PC-9 (cell line): Measurements from ENCODE around the gene TMEM138. TPM values are rescaled to one million over a fixed set of nuclear protein-coding genes. Genes with fewer than 3 reads are reported as not detected.

Experiments used
- BruUV-seq: library from RNA; stranded (reverse); fragments of 400-500 nt; replicated peaks from 2 replicates; lab custom pipeline; 2021; lab: Mats Ljungman, UMichigan
- CTCF ChIA-PET: fragments of 300-600 bp; sonication (Branson Sonifier 250); formaldehyde crosslinking; loops from one replicate; lab custom pipeline; 2022; ENCODE audit warnings: antibody characterized with exemption; lab: Charles Lee
- POLR2A ChIA-PET: fragments of 300-600 bp; sonication (Branson Sonifier 250); formaldehyde crosslinking; loops from one replicate; lab custom pipeline; 2022; ENCODE audit warnings: antibody characterized with exemption; ENCODE audit not compliant: unreplicated experiment; lab: Charles Lee
- DNase-seq, 2 experiments: peaks; one replicate each; pipeline versions ENCODE4 v3.0.0 to v3.0.0-alpha.2; 2015 to 2022; ENCODE audit warnings: mixed read lengths in 1 of 2
- H2AFZ ChIP-seq: fragments of 200-600 bp; sonication (generic); 2 replicates; pipeline ENCODE4 v1.8.1; 2017; ENCODE audit warnings: antibody characterized with exemption
- H3F3A ChIP-seq: fragments of 200-600 bp; sonication (generic); 2 replicates; pipeline ENCODE4 v1.8.1; 2017; ENCODE audit warnings: antibody characterized with exemption, mild to moderate bottlenecking, low read depth; ENCODE audit not compliant: insufficient read depth
- H3K27ac ChIP-seq: fragments of 200-600 bp; sonication (generic); 2 replicates; pipeline ENCODE4 v1.6.1; 2016; ENCODE audit warnings: mixed run types
- H3K27me3 ChIP-seq: fragments of 200-600 bp; sonication (generic); 2 replicates; pipeline ENCODE4 v1.6.1; 2016; ENCODE audit warnings: low read depth, mixed run types; ENCODE audit not compliant: insufficient read depth
- H3K36me3 ChIP-seq: fragments of 200-600 bp; sonication (generic); 2 replicates; pipeline ENCODE4 v1.6.1; 2016; ENCODE audit warnings: low read depth, mixed run types
- H3K4me1 ChIP-seq: fragments of 200-600 bp; sonication (generic); replicated peaks from 2 replicates; pipeline ENCODE4 v1.6.1; 2016; ENCODE audit warnings: mixed run types; ENCODE audit not compliant: insufficient read depth
- H3K4me2 ChIP-seq: fragments of 200-600 bp; sonication (generic); 2 replicates; pipeline ENCODE4 v1.6.1; 2017; ENCODE audit warnings: mixed run types
- H3K4me3 ChIP-seq: fragments of 200-600 bp; sonication (generic); 2 replicates; pipeline ENCODE4 v1.6.1; 2016; ENCODE audit warnings: mixed run types
- H3K79me2 ChIP-seq: fragments of 200-600 bp; sonication (generic); 2 replicates; pipeline ENCODE4 v1.6.1; 2017; ENCODE audit warnings: low read depth, mixed run types
- H3K9me2 ChIP-seq: fragments of 200-600 bp; sonication (generic); 2 replicates; pipeline ENCODE4 v1.8.1; 2017; ENCODE audit warnings: mild to moderate bottlenecking; ENCODE audit not compliant: insufficient read depth
- H3K9me3 ChIP-seq: fragments of 200-600 bp; sonication (generic); 2 replicates; pipeline ENCODE4 v1.8.1; 2016; ENCODE audit warnings: low read depth; ENCODE audit not compliant: insufficient read depth
- H4K20me1 ChIP-seq: fragments of 200-600 bp; sonication (generic); 2 replicates; pipeline ENCODE4 v1.8.1; 2017; ENCODE audit not compliant: insufficient read depth
- CTCF ChIP-seq: fragments of 200-600 bp; sonication (generic); conservative IDR thresholded peaks from 2 replicates; pipeline ENCODE4 v1.6.1; 2017; ENCODE audit warnings: mixed run types, antibody characterized with exemption, mild to moderate bottlenecking, moderate library complexity
- EZH2 ChIP-seq: fragments of 200-600 bp; sonication (generic); IDR thresholded peaks from 2 replicates; pipeline ENCODE4 v1.8.0; 2017; ENCODE audit warnings: antibody characterized with exemption, low read depth
- intact Hi-C: fragments of 100-400 bp; cut with micrococcal nuclease; formaldehyde crosslinking; loops from one replicate; pipeline ENCODE4 v1.10.0; 2022; ENCODE audit not compliant: unreplicated experiment
- total RNA-seq: library from RNA; stranded (reverse); gene quantifications from 2 replicates; pipeline ENCODE4 v1.2.3, GENCODE V29; 2021

Gene TMEM138
- total RNA-seq, 1 experiment from 2014 or later = 46.1 TPM

- Histone ChIP-seq H4K20me1 (peaks cover 23% of the 10 kb centered on the region), H3K9me3 (no peaks in the 10 kb centered on the region), H3K4me1 (peaks cover 35% of the 10 kb centered on the region), H3K27ac (peak overlapping the region; percentile 64), H2AFZ (peak overlapping the region; percentile 94), H3K9me2 (no peaks in the 10 kb centered on the region), H3K79me2 (peaks cover 49% of the 10 kb centered on the region), H3K4me2 (peak overlapping the region; percentile 96), H3K36me3 (peaks cover 6% of the 10 kb centered on the region), H3K27me3 (no peaks in the 10 kb centered on the region), H3K4me3 (peak overlapping the region; percentile 99), H3F3A (peaks cover 31% of the 10 kb centered on the region)
- BruUV-seq = TSS peak; percentile 78
- ChIA-PET CTCF (interaction anchor here (0.6 to 1.4 kb wide), 4 partner anchors 51 to 1551 kb away, joined by 3 to 9 read pairs (median 4); no protein-coding TSS in a partner anchor), POLR2A (interaction anchor here (0.6 kb wide), 3 partner anchors 11 to 367 kb away, joined by 3 to 7 read pairs (median 5); no protein-coding TSS in a partner anchor)
- DNase-seq = no peak
- no peak for TF ChIP-seq EZH2
- intact Hi-C loops = loop anchor here (2.0 to 10.0 kb wide), 4 partner anchors 59 to 293 kb away; partner anchors contain the start of gene TMEM216
Measured at GRCh38 chr11:61333550-61334433, 28.4 kb upstream of the TMEM138 start.

- peak in 1 of 2 experiments; percentile 46 for DNase-seq
- Histone ChIP-seq H3K27me3 (no peaks in the 10 kb centered on the region), H3K4me2 (peak overlapping the region; percentile 96), H3K4me3 (no peak overlapping the region; the same call in 1 of the 2 replicates), H3K9me2 (no peaks in the 10 kb centered on the region), H3K27ac (no peak overlapping the region), H3K79me2 (peaks cover 40% of the 10 kb centered on the region), H3K9me3 (no peaks in the 10 kb centered on the region), H3K36me3 (no peaks in the 10 kb centered on the region), H3F3A (peaks cover 31% of the 10 kb centered on the region), H3K4me1 (peaks cover 35% of the 10 kb centered on the region), H2AFZ (no peak overlapping the region), H4K20me1 (peaks cover 16% of the 10 kb centered on the region)
- intact Hi-C loops = loop anchor here (10.0 kb wide), 2 partner anchors 80 to 180 kb away; no protein-coding TSS in a partner anchor
- POLR2A ChIA-PET = no interaction called here
- BruUV-seq = no TSS peak
- TF ChIP-seq CTCF = no peak
- TF ChIP-seq EZH2 = no peak
- CTCF ChIA-PET = interaction anchor here (1.4 to 2.0 kb wide), 3 partner anchors 51 to 303 kb away, joined by 9 to 45 read pairs (median 14); no protein-coding TSS in a partner anchor
Measured at GRCh38 chr11:61334434-61335354, 27.5 kb upstream of the TMEM138 start.

- no peak for DNase-seq
- peaks cover 16% of the 10 kb centered on the region for H4K20me1 ChIP-seq
- H3K4me2 ChIP-seq = no peak overlapping the region
- no peak overlapping the region for H3K27ac ChIP-seq
- H3K4me1 ChIP-seq = peaks cover 34% of the 10 kb centered on the region
- ChIA-PET CTCF (interaction anchor here (0.7 to 2.0 kb wide), 8 partner anchors 43 to 303 kb away, joined by 3 to 45 read pairs (median 7); partner anchors contain the start of genes CPSF7, SDHAF2 and TMEM216), POLR2A (no interaction called here)
- H2AFZ ChIP-seq = no peak overlapping the region
- peaks cover 26% of the 10 kb centered on the region for H3F3A ChIP-seq
- no peak for TF ChIP-seq EZH2
- no peak for TF ChIP-seq CTCF
- H3K36me3 ChIP-seq = no peaks in the 10 kb centered on the region
- H3K4me3 ChIP-seq = no peak overlapping the region
- H3K79me2 ChIP-seq = peaks cover 33% of the 10 kb centered on the region
- H3K9me3 ChIP-seq = no peaks in the 10 kb centered on the region
- intact Hi-C loops = loop anchor here (10.0 kb wide), 2 partner anchors 81 to 179 kb away; no protein-coding TSS in a partner anchor
- H3K27me3 ChIP-seq = no peaks in the 10 kb centered on the region
- H3K9me2 ChIP-seq = no peaks in the 10 kb centered on the region
- BruUV-seq = no TSS peak
Measured at GRCh38 chr11:61335355-61335710, 26.8 kb upstream of the TMEM138 start.
